ENCODE measurements around the gene CRHR1.

DNA sequence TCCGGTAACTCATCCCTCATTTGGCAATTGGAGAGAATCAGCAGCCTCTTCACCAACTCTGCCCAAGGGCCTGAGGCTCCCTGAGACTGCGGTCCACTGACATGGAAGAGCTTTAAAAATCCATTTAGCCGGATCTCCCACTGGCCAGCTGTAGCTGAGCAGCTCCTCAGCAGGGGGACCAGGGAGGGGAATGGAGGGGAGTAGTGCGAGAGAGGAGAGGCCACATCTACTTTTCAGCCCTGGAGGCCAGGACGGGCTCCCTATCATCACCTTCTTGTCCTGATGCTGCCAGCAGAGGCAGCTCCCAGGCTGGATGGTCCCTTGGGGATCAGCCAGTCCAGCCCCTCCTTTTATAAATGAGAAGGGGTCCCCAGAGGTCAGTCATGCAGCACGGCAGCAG lies 35.5 kb downstream of the CRHR1 start:
- TF ChIP-seq, protein P1, sequence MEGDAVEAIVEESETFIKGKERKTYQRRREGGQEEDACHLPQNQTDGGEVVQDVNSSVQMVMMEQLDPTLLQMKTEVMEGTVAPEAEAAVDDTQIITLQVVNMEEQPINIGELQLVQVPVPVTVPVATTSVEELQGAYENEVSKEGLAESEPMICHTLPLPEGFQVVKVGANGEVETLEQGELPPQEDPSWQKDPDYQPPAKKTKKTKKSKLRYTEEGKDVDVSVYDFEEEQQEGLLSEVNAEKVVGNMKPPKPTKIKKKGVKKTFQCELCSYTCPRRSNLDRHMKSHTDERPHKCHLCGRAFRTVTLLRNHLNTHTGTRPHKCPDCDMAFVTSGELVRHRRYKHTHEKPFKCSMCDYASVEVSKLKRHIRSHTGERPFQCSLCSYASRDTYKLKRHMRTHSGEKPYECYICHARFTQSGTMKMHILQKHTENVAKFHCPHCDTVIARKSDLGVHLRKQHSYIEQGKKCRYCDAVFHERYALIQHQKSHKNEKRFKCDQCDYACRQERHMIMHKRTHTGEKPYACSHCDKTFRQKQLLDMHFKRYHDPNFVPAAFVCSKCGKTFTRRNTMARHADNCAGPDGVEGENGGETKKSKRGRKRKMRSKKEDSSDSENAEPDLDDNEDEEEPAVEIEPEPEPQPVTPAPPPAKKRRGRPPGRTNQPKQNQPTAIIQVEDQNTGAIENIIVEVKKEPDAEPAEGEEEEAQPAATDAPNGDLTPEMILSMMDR (IDR thresholded peaks at IDR 0.05; ENCODE audit: low read depth, low read length), result no peak
- TF ChIP-seq POLR2A (IDR thresholded peaks at IDR 0.05; ENCODE audit: extremely low read depth, insufficient read length) (no peak), MYC (IDR thresholded peaks at IDR 0.05; ENCODE audit: low read depth, low read length) (no peak)
